Esophagus squamous epithelium (tissue), 4 donors: Measurements from ENCODE around the gene RNF212.

Source experiments
- POLR2A ChIP-seq, 4 donors: fragments of 450-650 bp; IDR thresholded peaks; one replicate each; pipeline ENCODE4 v1.6.1; 2017; ENCODE audit warnings: antibody characterized with exemption in 4 of 4, mild to moderate bottlenecking in 4 of 4, moderate library complexity in 3 of 4
- TF ChIP-seq, protein P1 (sequence below), 6 experiments: fragments of 450-650 bp in 4 of 6; fragments of 200-600 bp in 2 of 6; sonication (generic) in 2 of 6; IDR thresholded peaks; one replicate each; pipeline ENCODE4 v1.5.1; 2016 to 2019; ENCODE audit warnings: antibody characterized with exemption in 6 of 6, mild to moderate bottlenecking in 4 of 6, moderate library complexity in 4 of 6

DNA sequence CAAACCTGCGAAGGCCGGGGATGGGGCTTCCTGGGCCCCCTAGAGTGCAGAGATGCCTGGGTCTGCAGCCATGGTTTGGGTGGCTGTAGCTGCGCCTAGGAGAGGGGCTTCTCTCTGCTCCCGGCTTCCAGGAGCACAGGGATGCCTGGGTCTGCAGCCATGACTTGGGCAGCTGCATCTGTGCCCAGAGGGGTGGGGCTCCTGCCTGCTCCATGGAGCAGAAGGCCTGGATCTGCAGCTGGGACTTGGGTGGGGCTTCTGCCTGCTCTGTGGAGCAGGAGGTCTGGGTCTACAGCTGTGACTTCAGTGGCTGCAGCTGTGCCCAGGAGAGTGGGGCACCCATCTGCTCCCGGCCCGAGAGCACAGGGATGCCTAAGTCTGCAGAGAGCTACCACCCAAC is 38.2 kb upstream of the RNF212 start:
- TF ChIP-seq, protein P1, sequence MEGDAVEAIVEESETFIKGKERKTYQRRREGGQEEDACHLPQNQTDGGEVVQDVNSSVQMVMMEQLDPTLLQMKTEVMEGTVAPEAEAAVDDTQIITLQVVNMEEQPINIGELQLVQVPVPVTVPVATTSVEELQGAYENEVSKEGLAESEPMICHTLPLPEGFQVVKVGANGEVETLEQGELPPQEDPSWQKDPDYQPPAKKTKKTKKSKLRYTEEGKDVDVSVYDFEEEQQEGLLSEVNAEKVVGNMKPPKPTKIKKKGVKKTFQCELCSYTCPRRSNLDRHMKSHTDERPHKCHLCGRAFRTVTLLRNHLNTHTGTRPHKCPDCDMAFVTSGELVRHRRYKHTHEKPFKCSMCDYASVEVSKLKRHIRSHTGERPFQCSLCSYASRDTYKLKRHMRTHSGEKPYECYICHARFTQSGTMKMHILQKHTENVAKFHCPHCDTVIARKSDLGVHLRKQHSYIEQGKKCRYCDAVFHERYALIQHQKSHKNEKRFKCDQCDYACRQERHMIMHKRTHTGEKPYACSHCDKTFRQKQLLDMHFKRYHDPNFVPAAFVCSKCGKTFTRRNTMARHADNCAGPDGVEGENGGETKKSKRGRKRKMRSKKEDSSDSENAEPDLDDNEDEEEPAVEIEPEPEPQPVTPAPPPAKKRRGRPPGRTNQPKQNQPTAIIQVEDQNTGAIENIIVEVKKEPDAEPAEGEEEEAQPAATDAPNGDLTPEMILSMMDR (IDR thresholded peaks at IDR 0.05) = no peak
- TF ChIP-seq POLR2A (IDR thresholded peaks at IDR 0.05) = no peak
